B cell (primary cell): ENCODE results near the gene ALOXE3. TPM values are rescaled to one million over a fixed set of nuclear protein-coding genes. Genes with fewer than 3 reads are reported as not detected.

ENCODE experiments used
- ATAC-seq: fragments of 200-7000 bp; cut with Tn5 transposase; one replicate; pipeline ENCODE4 v1.10.0; 2021; ENCODE audit warnings: low read depth, mild to moderate bottlenecking, moderate number of reproducible peaks, moderate library complexity
- CTCF ChIA-PET: fragments of 350-600 bp; sonication (Branson Sonifier 250); formaldehyde crosslinking; loops from one replicate; lab custom pipeline; 2021; ENCODE audit warnings: antibody characterized with exemption, inconsistent platforms; lab: Charles Lee
- POLR2A ChIA-PET: fragments of 350-600 bp; sonication (Branson Sonifier 250); formaldehyde crosslinking; loops from one replicate; lab custom pipeline; 2021; ENCODE audit warnings: antibody characterized with exemption; lab: Charles Lee
- DNase-seq: peaks from one replicate; pipeline ENCODE4 v3.0.0; 2013
- H2AFZ ChIP-seq: 2 replicates; pipeline ENCODE4 v1.6.1; 2012; ENCODE audit warnings: mild to moderate bottlenecking, low read depth, low read length; ENCODE audit not compliant: insufficient read depth, poor library complexity, severe bottlenecking
- H3K27ac ChIP-seq, 2 donors: 1 replicate in 1 of 2; 2 replicates in 1 of 2; pipeline ENCODE4 v1.5.1; 2012 to 2013; ENCODE audit warnings: low read length in 2 of 2, mild to moderate bottlenecking in 2 of 2, moderate library complexity in 1 of 2
- H3K27me3 ChIP-seq, 4 experiments: fragments of 200-600 bp in 1 of 4; sonication (generic) in 1 of 4; replicated peaks in 1 of 4; 1 replicate in 2 of 4; 2 replicates in 2 of 4; pipeline versions ENCODE4 v1.6.1 to v1.7.0; 2013 to 2016; ENCODE audit warnings: low read length in 3 of 4, mild to moderate bottlenecking in 2 of 4, mixed read lengths in 1 of 4, moderate library complexity in 1 of 4; ENCODE audit not compliant: insufficient read depth in 4 of 4, control insufficient read depth in 3 of 4; ENCODE audit errors: control extremely low read depth in 1 of 4
- H3K36me3 ChIP-seq, 2 experiments: replicated peaks in 1 of 2; 1 replicate in 1 of 2; 2 replicates in 1 of 2; pipeline versions ENCODE4 v1.6.1 to v1.7.1; 2013; ENCODE audit warnings: low read length in 1 of 2; ENCODE audit not compliant: insufficient read depth in 2 of 2, control insufficient read depth in 1 of 2; ENCODE audit errors: control extremely low read depth in 1 of 2, extremely low read depth in 1 of 2
- H3K4me1 ChIP-seq, 2 donors: fragments of 200-600 bp in 1 of 2; sonication (generic) in 1 of 2; 1 replicate in 1 of 2; 2 replicates in 1 of 2; pipeline versions ENCODE4 v1.5.1 to v1.6.1; 2013 to 2017; ENCODE audit warnings: low read length in 2 of 2; ENCODE audit not compliant: control insufficient read depth in 2 of 2, insufficient read depth in 2 of 2
- H3K4me2 ChIP-seq: replicated peaks from 2 replicates; pipeline ENCODE3; 2012; ENCODE audit warnings: mild to moderate bottlenecking, low read depth, low read length; ENCODE audit not compliant: poor library complexity, severe bottlenecking
- H3K4me3 ChIP-seq, 5 experiments: fragments of 200-600 bp in 1 of 5; sonication (generic) in 1 of 5; 1 replicate in 3 of 5; 2 replicates in 2 of 5; pipeline versions ENCODE4 v1.5.1 to v1.7.0; 2011 to 2016; ENCODE audit warnings: low read length in 4 of 5, mild to moderate bottlenecking in 4 of 5, low read depth in 2 of 5, control low read depth in 1 of 5, moderate library complexity in 1 of 5; ENCODE audit not compliant: insufficient read depth in 1 of 5; ENCODE audit errors: control extremely low read depth in 1 of 5, extremely low read depth in 1 of 5
- H3K79me2 ChIP-seq: fragments of 200-600 bp; sonication (generic); one replicate; pipeline ENCODE4 v1.6.0; 2016; ENCODE audit warnings: low read length; ENCODE audit not compliant: control insufficient read depth, insufficient read depth
- H3K9ac ChIP-seq: fragments of 200-600 bp; sonication (generic); 2 replicates; pipeline ENCODE4 v1.6.1; 2017; ENCODE audit warnings: mild to moderate bottlenecking, low read length, moderate library complexity
- H3K9me3 ChIP-seq, 3 donors: one replicate each; pipeline versions ENCODE4 v1.6.1 to v1.7.1; 2013; ENCODE audit warnings: low read length in 2 of 3; ENCODE audit not compliant: control insufficient read depth in 2 of 3, insufficient read depth in 1 of 3; ENCODE audit errors: control extremely low read depth in 1 of 3
- H4K20me1 ChIP-seq: 2 replicates; pipeline ENCODE4 v1.6.0; 2012; ENCODE audit warnings: mild to moderate bottlenecking, low read length; ENCODE audit not compliant: insufficient read depth, control insufficient read depth, poor library complexity, severe bottlenecking
- H3K27ac Mint-ChIP-seq: one replicate; pipeline ENCODE4 v1.8.0; 2021; ENCODE audit warnings: mixed read lengths
- H3K27me3 Mint-ChIP-seq: one replicate; pipeline ENCODE4 v1.8.0; 2021; ENCODE audit warnings: mixed read lengths
- H3K4me1 Mint-ChIP-seq: one replicate; pipeline ENCODE4 v1.8.0; 2021; ENCODE audit warnings: mixed read lengths
- H3K4me3 Mint-ChIP-seq: one replicate; pipeline ENCODE4 v1.8.0; 2021; ENCODE audit warnings: mixed read lengths
- H3K9me3 Mint-ChIP-seq: one replicate; pipeline ENCODE4 v1.8.0; 2022; ENCODE audit warnings: mixed read lengths; ENCODE audit not compliant: insufficient read depth
- CTCF ChIP-seq: fragments of 200-600 bp; IDR thresholded peaks from one replicate; pipeline ENCODE4 v1.8.0; 2022; ENCODE audit warnings: antibody characterized with exemption, mild to moderate bottlenecking
- EZH2 ChIP-seq: IDR thresholded peaks from 2 replicates; pipeline ENCODE4 v1.6.1; 2012; ENCODE audit warnings: borderline replicate concordance, low read depth, mild to moderate bottlenecking, moderate library complexity, low read length; ENCODE audit not compliant: insufficient read depth, poor library complexity, severe bottlenecking
- WGBS: methylation state at CpG from one replicate; pipeline ENCODE4 v1.1.5; 2013; ENCODE audit warnings: missing lambda C conversion rate; ENCODE audit not compliant: insufficient coverage; 5-methylcytosine and 5-hydroxymethylcytosine counted together
- intact Hi-C: fragments of 100-400 bp; cut with micrococcal nuclease; formaldehyde crosslinking; loops from one replicate; pipeline ENCODE4 v1.10.0; 2022
- polyA plus RNA-seq: library from polyadenylated mRNA; depleted of rRNA; stranded (reverse); fragments of >200 nt; gene quantifications from 2 replicates; pipeline ENCODE4 v1.2.3, GENCODE V29; 2012
- total RNA-seq, 2 donors: library from RNA; stranded (reverse); fragments of 120-200 nt in 1 of 2; gene quantifications; 1 replicate in 1 of 2; 2 replicates in 1 of 2; pipeline versions ENCODE4 v1.2.3 to v1.2.4, GENCODE V29; 2013 to 2022

ALOXE3 gene
- total and polyA plus RNA-seq, 2 donors (not counting 1 experiment from before 2014, with no cell fraction given) = 0.04 TPM; not detected in 1

- H3K27ac Mint-ChIP-seq = peak overlapping the region; percentile 64
- peaks cover 46% of the 10 kb centered on the region for H3K27me3 Mint-ChIP-seq
- DNase-seq (peak; percentile 30), ATAC-seq (no peak)
- Histone ChIP-seq H3K27me3 (peaks cover 0 to 57% (median 39%) of the 10 kb centered on the region in 4 experiments), H2AFZ (no peak overlapping the region), H3K79me2 (no peaks in the 10 kb centered on the region), H3K36me3 (no peaks in the 10 kb centered on the region), H4K20me1 (no peaks in the 10 kb centered on the region), H3K9me3 (peaks cover 0 to 19% (median 0%) of the 10 kb centered on the region in 3 donors), H3K4me3 (no peak overlapping the region), H3K9ac (no peak overlapping the region), H3K27ac (no peak overlapping the region), H3K4me2 (no peak overlapping the region), H3K4me1 (peaks cover 31 to 34% of the 10 kb centered on the region in 2 donors)
- CTCF ChIA-PET = interaction anchor here (0.6 to 11.5 kb wide), 25 partner anchors 8 to 447 kb away, joined by 3 to 360 read pairs (median 6); partner anchors contain the start of genes ALOX12B, ALOXE3, CNTROB and GUCY2D
- H3K9me3 Mint-ChIP-seq = no peaks in the 10 kb centered on the region
- intact Hi-C loops = no loop called here
- 81% methylated on average over 7 of the region's 7 CpGs for WGBS
- TF ChIP-seq EZH2 (no peak), CTCF (no peak)
- peaks cover 29% of the 10 kb centered on the region for H3K4me1 Mint-ChIP-seq
- POLR2A ChIA-PET = interaction anchor here (0.6 to 1.1 kb wide), 2 partner anchors 127 to 221 kb away, joined by 4 read pairs; partner anchors contain the start of gene SLC25A35
- H3K4me3 Mint-ChIP-seq = peak overlapping the region; percentile 14
Observed at GRCh38 chr17:8074554-8074953, 43.8 kb downstream of the ALOXE3 start.
